HAP-1 (cell line): ENCODE results near the gene ADORA1.

Source experiments
- DNase-seq, 2 experiments: peaks; one replicate each; pipeline ENCODE4 v3.0.0-alpha.2; 2016 to 2020; ENCODE audit warnings: low spot score in 2 of 2
- H3K27me3 ChIP-seq: fragments of 250-450 bp; sonication (Bioruptor Pico); 2 replicates; pipeline ENCODE4 v1.5.1; 2020; ENCODE audit warnings: low read depth, mild to moderate bottlenecking, moderate library complexity
- H3K36me3 ChIP-seq: fragments of 250-450 bp; sonication (Bioruptor Pico); replicated peaks from 2 replicates; pipeline ENCODE4 v1.5.1; 2020; ENCODE audit warnings: mild to moderate bottlenecking
- H3K4me1 ChIP-seq: fragments of 250-450 bp; sonication (Bioruptor Pico); 2 replicates; pipeline ENCODE4 v1.5.1; 2020; ENCODE audit warnings: mild to moderate bottlenecking
- H3K4me3 ChIP-seq: fragments of 250-450 bp; sonication (Bioruptor Pico); 2 replicates; pipeline ENCODE4 v1.5.1; 2020; ENCODE audit warnings: mild to moderate bottlenecking, moderate library complexity
- H3K9me3 ChIP-seq: fragments of 250-450 bp; sonication (Bioruptor Pico); 2 replicates; pipeline ENCODE4 v1.5.1; 2020; ENCODE audit warnings: mild to moderate bottlenecking, moderate library complexity
- in situ Hi-C: fragments of 300-500 bp; cut with MboI; formaldehyde crosslinking; loops from 3 replicates; pipeline ENCODE4 v1.14.3; 2020; ENCODE audit warnings: low sequenced_read_pairs, inconsistent platforms, mixed read lengths

ADORA1 gene

GRCh38 chr1:203088441-203088840, 39.1 kb upstream of the ADORA1 start:
- no peaks in the 10 kb centered on the region for H3K9me3 ChIP-seq
- H3K4me1 ChIP-seq, result no peaks in the 10 kb centered on the region
- H3K27me3 ChIP-seq, result peaks cover 2% of the 10 kb centered on the region; the same call in 1 of the 2 replicates
- in situ Hi-C loops, result no loop called here
- no peak for DNase-seq
- H3K4me3 ChIP-seq, result no peak overlapping the region
- H3K36me3 ChIP-seq, result no peaks in the 10 kb centered on the region

- Histone ChIP-seq H3K4me3 (no peak overlapping the region), H3K4me1 (no peaks in the 10 kb centered on the region), H3K36me3 (no peaks in the 10 kb centered on the region), H3K27me3 (peaks cover 2% of the 10 kb centered on the region; the same call in 1 of the 2 replicates), H3K9me3 (no peaks in the 10 kb centered on the region)
- in situ Hi-C loops, result no loop called here
- no peak for DNase-seq
Measured at GRCh38 chr1:203089001-203089650, 38.4 kb upstream of the ADORA1 start.

GRCh38 chr1:203089651-203090045, 37.9 kb upstream of the ADORA1 start:
- Histone ChIP-seq H3K4me3 (no peak overlapping the region), H3K9me3 (peaks cover under 1% of the 10 kb centered on the region; the same call in 1 of the 2 replicates), H3K27me3 (peaks cover 2% of the 10 kb centered on the region; the same call in 1 of the 2 replicates), H3K36me3 (no peaks in the 10 kb centered on the region), H3K4me1 (no peaks in the 10 kb centered on the region)
- in situ Hi-C loops, result no loop called here
- no peak for DNase-seq

- in situ Hi-C loops, result no loop called here
- H3K4me1 ChIP-seq, result no peaks in the 10 kb centered on the region
- H3K27me3 ChIP-seq, result peaks cover 2% of the 10 kb centered on the region; the same call in 1 of the 2 replicates
- H3K4me3 ChIP-seq, result no peak overlapping the region
- DNase-seq, result no peak
- H3K9me3 ChIP-seq, result peaks cover 6% of the 10 kb centered on the region; the same call in 1 of the 2 replicates
- H3K36me3 ChIP-seq, result no peaks in the 10 kb centered on the region
Measured at GRCh38 chr1:203090421-203091198, 36.9 kb upstream of the ADORA1 start.

- in situ Hi-C loops, result no loop called here
- Histone ChIP-seq H3K4me3 (no peak overlapping the region), H3K9me3 (peaks cover 6% of the 10 kb centered on the region; the same call in 1 of the 2 replicates), H3K36me3 (no peaks in the 10 kb centered on the region), H3K4me1 (no peaks in the 10 kb centered on the region), H3K27me3 (peaks cover 2% of the 10 kb centered on the region; the same call in 1 of the 2 replicates)
- no peak for DNase-seq
Measured at GRCh38 chr1:203091199-203091477, 36.4 kb upstream of the ADORA1 start.

GRCh38 chr1:203091761-203092330, 35.7 kb upstream of the ADORA1 start:
- DNase-seq, result no peak
- peaks cover 2% of the 10 kb centered on the region; the same call in 1 of the 2 replicates for H3K27me3 ChIP-seq
- in situ Hi-C loops, result no loop called here
- no peaks in the 10 kb centered on the region for H3K4me1 ChIP-seq
- no peaks in the 10 kb centered on the region for H3K36me3 ChIP-seq
- no peak overlapping the region for H3K4me3 ChIP-seq
- peaks cover 6% of the 10 kb centered on the region; the same call in 1 of the 2 replicates for H3K9me3 ChIP-seq

GRCh38 chr1:203093754-203094410, 33.6 kb upstream of the ADORA1 start:
- Histone ChIP-seq H3K4me3 (no peak overlapping the region), H3K9me3 (peaks cover 6% of the 10 kb centered on the region; the same call in 1 of the 2 replicates), H3K36me3 (no peaks in the 10 kb centered on the region), H3K4me1 (no peaks in the 10 kb centered on the region), H3K27me3 (no peaks in the 10 kb centered on the region; the same call in 1 of the 2 replicates)
- no peak for DNase-seq
- in situ Hi-C loops, result no loop called here

GRCh38 chr1:203095061-203095690, 32.4 kb upstream of the ADORA1 start:
- in situ Hi-C loops, result no loop called here
- no peaks in the 10 kb centered on the region for H3K4me1 ChIP-seq
- DNase-seq, result no peak
- H3K36me3 ChIP-seq, result no peaks in the 10 kb centered on the region
- H3K9me3 ChIP-seq, result peaks cover 6% of the 10 kb centered on the region; the same call in 1 of the 2 replicates
- H3K4me3 ChIP-seq, result no peak overlapping the region
- no peaks in the 10 kb centered on the region for H3K27me3 ChIP-seq

GRCh38 chr1:203096566-203096965, 31.0 kb upstream of the ADORA1 start:
- Histone ChIP-seq H3K27me3 (no peaks in the 10 kb centered on the region), H3K36me3 (no peaks in the 10 kb centered on the region), H3K9me3 (peaks cover 6% of the 10 kb centered on the region; the same call in 1 of the 2 replicates), H3K4me3 (no peak overlapping the region), H3K4me1 (no peaks in the 10 kb centered on the region)
- in situ Hi-C loops, result no loop called here
- DNase-seq, result no peak

- Histone ChIP-seq H3K36me3 (no peaks in the 10 kb centered on the region), H3K4me1 (no peaks in the 10 kb centered on the region), H3K27me3 (no peaks in the 10 kb centered on the region), H3K9me3 (peaks cover 6% of the 10 kb centered on the region; the same call in 1 of the 2 replicates), H3K4me3 (no peak overlapping the region)
- no peak for DNase-seq
- in situ Hi-C loops, result no loop called here
Measured at GRCh38 chr1:203097001-203097400, 30.5 kb upstream of the ADORA1 start.

- no peak for DNase-seq
- in situ Hi-C loops, result no loop called here
- H3K36me3 ChIP-seq, result no peaks in the 10 kb centered on the region
- no peaks in the 10 kb centered on the region for H3K27me3 ChIP-seq
- no peaks in the 10 kb centered on the region for H3K4me1 ChIP-seq
- no peak overlapping the region for H3K4me3 ChIP-seq
- H3K9me3 ChIP-seq, result peaks cover 6% of the 10 kb centered on the region; the same call in 1 of the 2 replicates
Measured at GRCh38 chr1:203098445-203098844, 29.1 kb upstream of the ADORA1 start.

- Histone ChIP-seq H3K9me3 (peaks cover 6% of the 10 kb centered on the region; the same call in 1 of the 2 replicates), H3K4me1 (no peaks in the 10 kb centered on the region), H3K27me3 (no peaks in the 10 kb centered on the region), H3K36me3 (no peaks in the 10 kb centered on the region), H3K4me3 (no peak overlapping the region)
- in situ Hi-C loops, result no loop called here
- no peak for DNase-seq
Measured at GRCh38 chr1:203098914-203099520, 28.5 kb upstream of the ADORA1 start.
